HCT116 (cell line): ENCODE data around the gene TBC1D1. TPM values are rescaled to one million over a fixed set of nuclear protein-coding genes. Genes with fewer than 3 reads are reported as not detected.

Experiments
- ATAC-seq: fragments of 200-7000 bp; cut with Tn5 transposase; 2 replicates; pipeline ENCODE4 v1.9.1; 2020; ENCODE audit warnings: mild to moderate bottlenecking, moderate library complexity
- BruUV-seq: library from RNA; stranded (reverse); fragments of 400-500 nt; replicated peaks from 2 replicates; lab custom pipeline; 2021; lab: Mats Ljungman, UMichigan
- CTCF ChIA-PET: fragments of 300-600 bp; sonication (Branson Sonifier 250); formaldehyde crosslinking; loops from one replicate; lab custom pipeline; 2021; ENCODE audit warnings: antibody characterized with exemption; lab: Charles Lee
- POLR2A ChIA-PET: fragments of 300-600, 350-600 bp; sonication (Branson Sonifier 250); formaldehyde crosslinking; loops from one replicate; lab custom pipeline; 2021; ENCODE audit warnings: antibody characterized with exemption; lab: Charles Lee
- RAD21 ChIA-PET, 2 experiments: fragments of 300-600 bp; sonication (Branson Sonifier 250); formaldehyde crosslinking; loops; one replicate each; lab custom pipeline; 2023; ENCODE audit warnings: low total read pairs in 2 of 2; ENCODE audit not compliant: uncharacterized antibody in 2 of 2, unreplicated experiment in 2 of 2, low non-redundant PET in 1 of 2; lab: Charles Lee
- DNase-seq: peaks from one replicate; pipeline ENCODE4 v3.0.0-alpha.2; 2010; ENCODE audit warnings: low read depth, low spot score
- H2AFZ ChIP-seq: fragments of 200-600 bp; shearing (Covaris generic), sonication (generic); 2 replicates; pipeline ENCODE4 v1.6.1; 2017; ENCODE audit warnings: low read depth, mixed run types, mixed read lengths, antibody characterized with exemption, low read length; ENCODE audit not compliant: poor library complexity, severe bottlenecking
- H3K27ac ChIP-seq: 2 replicates; pipeline ENCODE4 v1.5.1; 2012; ENCODE audit warnings: low read depth, low read length
- H3K27me3 ChIP-seq: fragments of 200-600 bp; sonication (generic); 2 replicates; pipeline ENCODE4 v1.6.1; 2016; ENCODE audit warnings: mixed run types, low read length, mixed read lengths; ENCODE audit not compliant: insufficient read depth
- H3K36me3 ChIP-seq, 2 experiments: fragments of 200-500 bp in 1 of 2; fragments of 200-600 bp in 1 of 2; sonication (Bioruptor generic) in 1 of 2; sonication (generic) in 1 of 2; 2 replicates each; pipeline versions ENCODE4 v1.5.1 to v1.6.1; 2014 to 2016; ENCODE audit warnings: low read length in 2 of 2, inconsistent platforms in 1 of 2, mixed read lengths in 1 of 2, mixed run types in 1 of 2; ENCODE audit not compliant: insufficient read depth in 2 of 2, control insufficient read depth in 1 of 2
- H3K4me1 ChIP-seq, 2 experiments: fragments of 200-600 bp in 1 of 2; sonication (generic) in 1 of 2; 2 replicates each; pipeline versions ENCODE4 v1.5.1 to v1.6.1; 2012 to 2017; ENCODE audit warnings: low read length in 2 of 2, inconsistent platforms in 1 of 2, mild to moderate bottlenecking in 1 of 2, mixed read lengths in 1 of 2, mixed run types in 1 of 2, moderate library complexity in 1 of 2; ENCODE audit not compliant: insufficient read depth in 2 of 2, control insufficient read depth in 1 of 2
- H3K4me2 ChIP-seq: fragments of 200-600 bp; sonication (generic); 2 replicates; pipeline ENCODE4 v1.6.1; 2017; ENCODE audit warnings: mixed run types, low read length, mixed read lengths
- H3K4me3 ChIP-seq, 2 experiments: fragments of 200-600 bp in 1 of 2; sonication (generic) in 1 of 2; replicated peaks in 1 of 2; 2 replicates each; pipeline ENCODE4 v1.5.1; 2011 to 2016; ENCODE audit warnings: low read length in 2 of 2, control low read depth in 1 of 2, low read depth in 1 of 2, mild to moderate bottlenecking in 1 of 2, mixed read lengths in 1 of 2, mixed run types in 1 of 2
- H3K79me2 ChIP-seq: fragments of 200-600 bp; sonication (generic); 2 replicates; pipeline ENCODE4 v1.6.1; 2017; ENCODE audit warnings: mild to moderate bottlenecking, mixed run types, low read length, moderate library complexity, mixed read lengths; ENCODE audit not compliant: insufficient read depth
- H3K9ac ChIP-seq: fragments of 200-600 bp; sonication (generic); 2 replicates; pipeline ENCODE4 v1.6.1; 2016; ENCODE audit warnings: low read length, mixed read lengths
- H3K9me2 ChIP-seq: fragments of 200-600 bp; sonication (generic), shearing (Covaris generic); 2 replicates; pipeline ENCODE4 v1.6.1; 2017; ENCODE audit warnings: mixed run types, mild to moderate bottlenecking, moderate library complexity; ENCODE audit not compliant: insufficient read depth
- H3K9me3 ChIP-seq, 2 experiments: fragments of 200-500 bp in 1 of 2; fragments of 200-600 bp in 1 of 2; sonication (Bioruptor generic) in 1 of 2; sonication (generic) in 1 of 2; 2 replicates each; pipeline ENCODE4 v1.6.1; 2014 to 2017; ENCODE audit warnings: low read length in 2 of 2, mixed read lengths in 2 of 2, inconsistent platforms in 1 of 2, low read depth in 1 of 2, mild to moderate bottlenecking in 1 of 2, mixed run types in 1 of 2, moderate library complexity in 1 of 2; ENCODE audit not compliant: control insufficient read depth in 1 of 2, insufficient read depth in 1 of 2
- H4K20me1 ChIP-seq: fragments of 200-600 bp; sonication (generic), shearing (Covaris generic); 2 replicates; pipeline ENCODE4 v1.6.1; 2017; ENCODE audit warnings: mixed run types, mild to moderate bottlenecking, moderate library complexity; ENCODE audit not compliant: insufficient read depth
- EGR1 ChIP-seq: IDR thresholded peaks from 2 replicates; pipeline ENCODE4 v1.6.1; 2012; ENCODE audit warnings: low read depth
- ELF1 ChIP-seq: IDR thresholded peaks from 2 replicates; pipeline ENCODE4 v1.6.1; 2012; ENCODE audit warnings: low read depth, borderline replicate concordance
- FOSL1 ChIP-seq: IDR thresholded peaks from 2 replicates; pipeline ENCODE4 v1.6.1; 2012; ENCODE audit warnings: low read depth
- JUND ChIP-seq: IDR thresholded peaks from 2 replicates; pipeline ENCODE4 v1.6.1; 2012
- POLR2A ChIP-seq: IDR thresholded peaks from 2 replicates; pipeline ENCODE4 v1.7.0; 2011; ENCODE audit warnings: borderline replicate concordance; ENCODE audit not compliant: insufficient read depth, insufficient read length; ENCODE audit errors: extremely low read depth
- RAD21 ChIP-seq: IDR thresholded peaks from 2 replicates; pipeline ENCODE4 v1.6.1; 2012; ENCODE audit warnings: low read depth, mild to moderate bottlenecking
- SRF ChIP-seq: IDR thresholded peaks from 2 replicates; pipeline ENCODE4 v1.6.1; 2012; ENCODE audit warnings: low read depth
- ZFX ChIP-seq: fragments of 450-650 bp; IDR thresholded peaks from 2 replicates; pipeline ENCODE4 v1.6.1; 2017
- ZNF274 ChIP-seq: fragments of 200-500 bp; sonication (Bioruptor generic); IDR thresholded peaks from 2 replicates; pipeline ENCODE4 v1.6.1; 2014; ENCODE audit warnings: mild to moderate bottlenecking, low read depth, low read length, inconsistent platforms
- intact Hi-C: fragments of 100-400 bp; cut with micrococcal nuclease; formaldehyde crosslinking; loops from 2 replicates; pipeline ENCODE4 v1.10.0; 2022
- total RNA-seq: library from RNA; stranded (reverse); gene quantifications from one replicate; pipeline ENCODE4 v1.2.1, GENCODE V29; 2021; ENCODE audit not compliant: unreplicated experiment
- TF ChIP-seq, protein P1 (sequence below), 3 experiments: fragments of 200-600 bp in 1 of 3; sonication (generic) in 1 of 3; IDR thresholded peaks in 2 of 3; conservative IDR thresholded peaks in 1 of 3; 2 replicates each; pipeline ENCODE4 v1.5.1; 2012 to 2017; ENCODE audit warnings: low read depth in 2 of 3, low read length in 2 of 3, antibody characterized with exemption in 1 of 3, borderline replicate concordance in 1 of 3, control low read depth in 1 of 3, mild to moderate bottlenecking in 1 of 3, mixed read lengths in 1 of 3, mixed run types in 1 of 3, moderate library complexity in 1 of 3; ENCODE audit not compliant: insufficient read depth in 1 of 3
- TF ChIP-seq, protein P2 (sequence below): IDR thresholded peaks from 2 replicates; pipeline ENCODE4 v1.6.1; 2011; ENCODE audit warnings: mild to moderate bottlenecking, low read length, moderate library complexity; ENCODE audit not compliant: insufficient replicate concordance; ENCODE audit errors: extremely low read depth
- TF ChIP-seq, protein P3 (sequence below): IDR thresholded peaks from 2 replicates; pipeline ENCODE4 v1.6.1; 2012

The TBC1D1 gene
- total RNA-seq, 1 experiment from 2014 or later, result 82.7 TPM

DNA sequence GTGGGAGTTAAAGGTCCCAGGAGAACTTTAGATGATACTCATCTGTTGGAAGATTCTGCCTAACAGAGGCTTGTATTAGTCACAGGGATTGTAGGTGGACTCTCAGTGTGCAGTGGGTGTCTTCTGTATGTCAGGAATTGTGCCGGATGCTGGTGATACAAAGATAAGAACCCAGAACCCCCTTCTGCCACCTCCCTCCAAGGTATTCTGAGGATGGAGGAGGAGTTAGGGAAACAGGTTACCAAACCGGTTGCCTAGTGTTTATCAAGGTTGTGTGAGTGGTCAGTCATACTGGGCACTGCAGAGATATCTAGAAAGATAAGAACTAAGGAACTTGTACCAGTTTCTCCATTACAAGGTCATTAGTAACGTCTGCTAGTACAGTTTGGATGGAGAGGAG, 130.9 kb downstream of the TBC1D1 start:
- Histone ChIP-seq H3K27ac (no peak overlapping the region), H3K9me3 (no peaks in the 10 kb centered on the region), H3K27me3 (no peaks in the 10 kb centered on the region), H3K9ac (no peak overlapping the region), H3K4me3 (no peak overlapping the region), H2AFZ (no peak overlapping the region), H4K20me1 (no peaks in the 10 kb centered on the region), H3K9me2 (no peaks in the 10 kb centered on the region), H3K79me2 (no peaks in the 10 kb centered on the region), H3K4me2 (no peak overlapping the region), H3K4me1 (no peaks in the 10 kb centered on the region), H3K36me3 (peaks cover 0 to 4% of the 10 kb centered on the region in 2 experiments; a peak in 3 of 4 replicates)
- TF ChIP-seq, protein P1, sequence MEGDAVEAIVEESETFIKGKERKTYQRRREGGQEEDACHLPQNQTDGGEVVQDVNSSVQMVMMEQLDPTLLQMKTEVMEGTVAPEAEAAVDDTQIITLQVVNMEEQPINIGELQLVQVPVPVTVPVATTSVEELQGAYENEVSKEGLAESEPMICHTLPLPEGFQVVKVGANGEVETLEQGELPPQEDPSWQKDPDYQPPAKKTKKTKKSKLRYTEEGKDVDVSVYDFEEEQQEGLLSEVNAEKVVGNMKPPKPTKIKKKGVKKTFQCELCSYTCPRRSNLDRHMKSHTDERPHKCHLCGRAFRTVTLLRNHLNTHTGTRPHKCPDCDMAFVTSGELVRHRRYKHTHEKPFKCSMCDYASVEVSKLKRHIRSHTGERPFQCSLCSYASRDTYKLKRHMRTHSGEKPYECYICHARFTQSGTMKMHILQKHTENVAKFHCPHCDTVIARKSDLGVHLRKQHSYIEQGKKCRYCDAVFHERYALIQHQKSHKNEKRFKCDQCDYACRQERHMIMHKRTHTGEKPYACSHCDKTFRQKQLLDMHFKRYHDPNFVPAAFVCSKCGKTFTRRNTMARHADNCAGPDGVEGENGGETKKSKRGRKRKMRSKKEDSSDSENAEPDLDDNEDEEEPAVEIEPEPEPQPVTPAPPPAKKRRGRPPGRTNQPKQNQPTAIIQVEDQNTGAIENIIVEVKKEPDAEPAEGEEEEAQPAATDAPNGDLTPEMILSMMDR (IDR thresholded peaks at IDR 0.05 in 2 of 3, conservative IDR thresholded peaks at IDR 0.05 in 1 of 3; ENCODE audit: borderline replicate concordance in 1 of 3, insufficient read depth in 1 of 3, low read depth in 2 of 3, low read length in 2 of 3), result no peak
- TF ChIP-seq ZNF274, result no peak
- POLR2A ChIA-PET, result no interaction called here
- intact Hi-C loops, result no loop called here
- CTCF ChIA-PET, result no interaction called here
- no peak for DNase-seq
- ATAC-seq, result no peak
- no TSS peak for BruUV-seq
- RAD21 ChIA-PET, result no interaction called here

DNA sequence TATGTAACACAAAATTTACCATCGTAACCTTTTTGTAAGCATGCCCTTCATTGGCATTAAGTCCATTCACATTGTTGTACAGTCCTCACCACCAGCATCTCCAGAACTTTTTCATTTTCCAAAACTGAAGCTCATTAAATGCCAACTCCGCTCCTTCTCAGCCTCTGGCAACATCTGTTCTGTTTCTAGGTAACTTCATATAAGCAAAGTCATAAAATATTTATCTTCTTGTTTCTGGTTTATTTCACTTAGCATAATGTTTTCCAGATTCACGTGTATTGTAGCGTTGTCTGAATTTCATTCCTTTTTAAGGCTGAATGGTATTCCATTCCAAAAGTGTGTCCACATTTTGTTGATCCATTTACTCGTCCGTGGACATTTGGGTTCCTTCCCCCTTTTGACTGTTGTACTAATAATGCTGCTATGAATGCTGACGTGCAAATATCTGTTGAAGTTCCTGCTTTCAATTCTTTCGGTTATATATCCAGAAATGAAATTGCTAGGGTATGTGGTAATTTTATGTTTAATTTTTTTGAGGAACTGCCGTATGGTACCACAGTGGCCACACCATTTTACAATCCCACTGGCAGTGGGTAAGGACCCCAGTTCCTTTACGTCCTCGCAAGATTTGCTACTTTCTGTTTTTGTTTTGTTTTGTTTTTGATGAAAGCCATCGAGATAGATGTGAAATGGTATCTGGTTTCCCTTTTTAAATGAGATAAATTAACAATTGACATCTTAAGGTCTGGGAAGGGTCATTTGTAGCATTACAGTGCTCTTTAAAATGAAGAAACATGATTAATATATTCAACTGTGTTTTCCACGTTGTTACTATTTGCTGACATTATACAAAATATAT, 132.7 kb downstream of the TBC1D1 start:
- POLR2A ChIA-PET, result no interaction called here
- TF ChIP-seq ZFX, result no peak
- no peak for TF ChIP-seq POLR2A
- TF ChIP-seq RAD21, result no peak
- TF ChIP-seq, protein P2, sequence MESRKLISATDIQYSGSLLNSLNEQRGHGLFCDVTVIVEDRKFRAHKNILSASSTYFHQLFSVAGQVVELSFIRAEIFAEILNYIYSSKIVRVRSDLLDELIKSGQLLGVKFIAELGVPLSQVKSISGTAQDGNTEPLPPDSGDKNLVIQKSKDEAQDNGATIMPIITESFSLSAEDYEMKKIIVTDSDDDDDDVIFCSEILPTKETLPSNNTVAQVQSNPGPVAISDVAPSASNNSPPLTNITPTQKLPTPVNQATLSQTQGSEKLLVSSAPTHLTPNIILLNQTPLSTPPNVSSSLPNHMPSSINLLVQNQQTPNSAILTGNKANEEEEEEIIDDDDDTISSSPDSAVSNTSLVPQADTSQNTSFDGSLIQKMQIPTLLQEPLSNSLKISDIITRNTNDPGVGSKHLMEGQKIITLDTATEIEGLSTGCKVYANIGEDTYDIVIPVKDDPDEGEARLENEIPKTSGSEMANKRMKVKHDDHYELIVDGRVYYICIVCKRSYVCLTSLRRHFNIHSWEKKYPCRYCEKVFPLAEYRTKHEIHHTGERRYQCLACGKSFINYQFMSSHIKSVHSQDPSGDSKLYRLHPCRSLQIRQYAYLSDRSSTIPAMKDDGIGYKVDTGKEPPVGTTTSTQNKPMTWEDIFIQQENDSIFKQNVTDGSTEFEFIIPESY, result no peak
- TF ChIP-seq, protein P3, sequence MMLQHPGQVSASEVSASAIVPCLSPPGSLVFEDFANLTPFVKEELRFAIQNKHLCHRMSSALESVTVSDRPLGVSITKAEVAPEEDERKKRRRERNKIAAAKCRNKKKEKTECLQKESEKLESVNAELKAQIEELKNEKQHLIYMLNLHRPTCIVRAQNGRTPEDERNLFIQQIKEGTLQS, result no peak
- no peak for TF ChIP-seq FOSL1
- TF ChIP-seq SRF, result no peak
- TF ChIP-seq, protein P1 (IDR thresholded peaks at IDR 0.05 in 2 of 3, conservative IDR thresholded peaks at IDR 0.05 in 1 of 3; ENCODE audit: borderline replicate concordance in 1 of 3, insufficient read depth in 1 of 3, low read depth in 2 of 3, low read length in 2 of 3), result no peak
- TF ChIP-seq EGR1, result no peak
- TF ChIP-seq JUND, result no peak
- no peak for TF ChIP-seq ELF1

More for the DNA sequence above, 132.7 kb downstream of the TBC1D1 start:
- ATAC-seq (no peak), DNase-seq (no peak)
- Histone ChIP-seq H3K4me3 (no peak overlapping the region), H3K27me3 (no peaks in the 10 kb centered on the region), H4K20me1 (no peaks in the 10 kb centered on the region), H3K79me2 (no peaks in the 10 kb centered on the region), H3K9me2 (no peaks in the 10 kb centered on the region), H3K36me3 (peaks cover 2 to 4% of the 10 kb centered on the region in 2 experiments; a peak in 2 of 4 replicates), H2AFZ (no peak overlapping the region), H3K9me3 (no peaks in the 10 kb centered on the region), H3K4me1 (no peaks in the 10 kb centered on the region), H3K27ac (no peak overlapping the region), H3K9ac (no peak overlapping the region), H3K4me2 (no peak overlapping the region)
- ChIA-PET CTCF (no interaction called here), RAD21 (interaction anchor here in 1 of 2 experiments (0.7 kb wide), 1 partner anchor 244 kb away, joined by 3 read pairs; no protein-coding TSS in a partner anchor)
- intact Hi-C loops, result no loop called here
- BruUV-seq, result no TSS peak
